ENCODE data around the gene PMVK. TPM values are rescaled to one million over a fixed set of nuclear protein-coding genes. Genes with fewer than 3 reads are reported as not detected.
"Not testable (repeated sequence)": the region's sequence is repeated elsewhere in the genome, so short reads cannot be mapped to it uniquely, and the experiment has no call there.

Gene PMVK
- total and polyA plus RNA-seq, 2 donors (not counting 1 experiment from before 2014, with no cell fraction given): 10.1 to 25.1 TPM

- no peaks in the 10 kb centered on the region for H3K9me3 ChIP-seq (ENCODE audit: control insufficient read depth, insufficient read depth, low read depth, low read length)
- H3K27me3 ChIP-seq (ENCODE audit: control insufficient read depth, insufficient read depth, low read length): no peaks in the 10 kb centered on the region
- TF ChIP-seq EZH2 (IDR thresholded peaks at IDR 0.05; ENCODE audit: low read length, missing control alignments): no peak
- TF ChIP-seq CTCF (conservative IDR thresholded peaks at IDR 0.05 in 1 of 2, IDR thresholded peaks at IDR 0.05 in 1 of 2; ENCODE audit: low read depth in 1 of 2, low read length in 2 of 2): no peak
- peak overlapping the region; percentile 84 for H2AFZ ChIP-seq (ENCODE audit: low read length)
- peak overlapping the region in 3 of 4 experiments; percentile 41 to 100 (median 98) for H3K4me3 ChIP-seq (replicated peaks in 1 of 4; ENCODE audit: control extremely low read depth in 1 of 4, insufficient read depth in 1 of 4, low read depth in 3 of 4, low read length in 4 of 4)
- H3K79me2 ChIP-seq (ENCODE audit: control insufficient read depth, insufficient read depth, low read length): peaks cover 28% of the 10 kb centered on the region
- H3K9ac ChIP-seq (ENCODE audit: insufficient read depth, low read length): no peak overlapping the region
- H3K4me2 ChIP-seq (ENCODE audit: extremely low read depth, insufficient read depth, low read length): peak overlapping the region; percentile 89
- H3K36me3 ChIP-seq (ENCODE audit: control insufficient read depth, insufficient read depth, low read length): no peaks in the 10 kb centered on the region
- no peak overlapping the region for H3K27ac ChIP-seq (ENCODE audit: insufficient read depth, low read length)
- H3K4me1 ChIP-seq (ENCODE audit: control insufficient read depth, extremely low read depth, insufficient read depth, low read length): peaks cover 6% of the 10 kb centered on the region
- DNase-seq (ENCODE audit: low read depth in 2 of 2): no peak
- H4K20me1 ChIP-seq (ENCODE audit: control insufficient read depth, extremely low read depth, insufficient read depth, low read length): no peaks in the 10 kb centered on the region
Observed at GRCh38 chr1:154982341-154982740, 45.8 kb upstream of the PMVK start.

GRCh38 chr1:154978360-154978759 is 41.8 kb upstream of the PMVK start:
- no peaks in the 10 kb centered on the region for H3K36me3 ChIP-seq (ENCODE audit: control insufficient read depth, insufficient read depth, low read length)
- H3K4me1 ChIP-seq (ENCODE audit: control insufficient read depth, extremely low read depth, insufficient read depth, low read length): peaks cover 4% of the 10 kb centered on the region
- no peaks in the 10 kb centered on the region for H3K27me3 ChIP-seq (ENCODE audit: control insufficient read depth, insufficient read depth, low read length)

GRCh38 chr1:154977762-154978161 is 41.2 kb upstream of the PMVK start:
- DNase-seq (ENCODE audit: low read depth in 2 of 2); H3K4me3 ChIP-seq (replicated peaks in 1 of 4; ENCODE audit: control extremely low read depth in 1 of 4, insufficient read depth in 1 of 4, low read depth in 3 of 4, low read length in 4 of 4); H4K20me1 ChIP-seq (ENCODE audit: control insufficient read depth, extremely low read depth, insufficient read depth, low read length); H3K27ac ChIP-seq (ENCODE audit: insufficient read depth, low read length); H3K9ac ChIP-seq (ENCODE audit: insufficient read depth, low read length); H3K4me2 ChIP-seq (ENCODE audit: extremely low read depth, insufficient read depth, low read length); H3K36me3 ChIP-seq (ENCODE audit: control insufficient read depth, insufficient read depth, low read length); H3K27me3 ChIP-seq (ENCODE audit: control insufficient read depth, insufficient read depth, low read length); H3K9me3 ChIP-seq (ENCODE audit: control insufficient read depth, insufficient read depth, low read depth, low read length); H2AFZ ChIP-seq (ENCODE audit: low read length); H3K4me1 ChIP-seq (ENCODE audit: control insufficient read depth, extremely low read depth, insufficient read depth, low read length): not testable (repeated sequence)
- H3K79me2 ChIP-seq (ENCODE audit: control insufficient read depth, insufficient read depth, low read length): peaks cover 37% of the 10 kb centered on the region

More at GRCh38 chr1:154978360-154978759, 41.8 kb upstream of the PMVK start:
- Histone ChIP-seq H3K9ac (ENCODE audit: insufficient read depth, low read length) (no peak overlapping the region), H3K4me3 (replicated peaks in 1 of 4; ENCODE audit: control extremely low read depth in 1 of 4, insufficient read depth in 1 of 4, low read depth in 3 of 4, low read length in 4 of 4) (no peak overlapping the region), H4K20me1 (ENCODE audit: control insufficient read depth, extremely low read depth, insufficient read depth, low read length) (no peaks in the 10 kb centered on the region), H3K27ac (ENCODE audit: insufficient read depth, low read length) (no peak overlapping the region), H3K4me2 (ENCODE audit: extremely low read depth, insufficient read depth, low read length) (no peak overlapping the region), H3K79me2 (ENCODE audit: control insufficient read depth, insufficient read depth, low read length) (peaks cover 38% of the 10 kb centered on the region), H2AFZ (ENCODE audit: low read length) (no peak overlapping the region), H3K9me3 (ENCODE audit: control insufficient read depth, insufficient read depth, low read depth, low read length) (no peaks in the 10 kb centered on the region)
- DNase-seq (ENCODE audit: low read depth in 2 of 2): no peak
- no peak for TF ChIP-seq EZH2 (IDR thresholded peaks at IDR 0.05; ENCODE audit: low read length, missing control alignments)
- TF ChIP-seq CTCF (conservative IDR thresholded peaks at IDR 0.05 in 1 of 2, IDR thresholded peaks at IDR 0.05 in 1 of 2; ENCODE audit: low read depth in 1 of 2, low read length in 2 of 2): no peak
